OCI-LY1 (cell line): ENCODE measurements around the gene AMOT.

ENCODE experiments used
- H2AFZ ChIP-seq: fragments of 200-600 bp; sonication (generic), shearing (Covaris generic); 2 replicates; pipeline ENCODE4 v1.6.0; 2014; ENCODE audit warnings: antibody characterized with exemption, mild to moderate bottlenecking, low read length
- H3F3A ChIP-seq: fragments of 200-600 bp; sonication (generic), shearing (Covaris generic); 2 replicates; pipeline ENCODE4 v1.6.0; 2014; ENCODE audit warnings: mild to moderate bottlenecking, antibody characterized with exemption, low read length, moderate library complexity; ENCODE audit not compliant: insufficient read depth
- H3K27ac ChIP-seq: fragments of 200-600 bp; sonication (generic); 2 replicates; pipeline ENCODE4 v1.5.1; 2014; ENCODE audit warnings: low read length, mixed run types, mild to moderate bottlenecking, low read depth; ENCODE audit not compliant: poor library complexity, severe bottlenecking
- H3K27me3 ChIP-seq: fragments of 200-600 bp; sonication (generic); 2 replicates; pipeline ENCODE4 v1.6.0; 2014; ENCODE audit warnings: antibody characterized with exemption, mild to moderate bottlenecking, low read length, moderate library complexity; ENCODE audit not compliant: insufficient read depth
- H3K36me3 ChIP-seq: fragments of 200-600 bp; sonication (generic); 2 replicates; pipeline ENCODE4 v1.6.1; 2014; ENCODE audit warnings: mild to moderate bottlenecking, antibody characterized with exemption, low read length, moderate library complexity, mixed read lengths; ENCODE audit not compliant: insufficient read depth
- H3K4me1 ChIP-seq: fragments of 200-600 bp; sonication (generic); 2 replicates; pipeline ENCODE4 v1.5.1; 2014; ENCODE audit warnings: mild to moderate bottlenecking, low read length, moderate library complexity; ENCODE audit not compliant: insufficient read depth, severe bottlenecking
- H3K4me2 ChIP-seq: fragments of 200-600 bp; sonication (generic), shearing (Covaris generic); 2 replicates; pipeline ENCODE4 v1.6.1; 2014; ENCODE audit warnings: low read length
- H3K4me3 ChIP-seq: fragments of 200-600 bp; sonication (generic); 2 replicates; pipeline ENCODE4 v1.5.1; 2014; ENCODE audit warnings: low read length, low read depth, mild to moderate bottlenecking, mixed read lengths; ENCODE audit not compliant: poor library complexity, severe bottlenecking
- H3K79me2 ChIP-seq: fragments of 200-600 bp; shearing (Covaris generic); 2 replicates; pipeline ENCODE4 v1.6.1; 2016; ENCODE audit warnings: mixed run types, low read length, mixed read lengths; ENCODE audit not compliant: insufficient read depth
- H3K9ac ChIP-seq: fragments of 200-600 bp; sonication (generic), shearing (Covaris generic); 2 replicates; pipeline ENCODE4 v1.6.1; 2014; ENCODE audit warnings: mild to moderate bottlenecking, low read length, mixed read lengths
- H3K9me2 ChIP-seq: fragments of 200-600 bp; sonication (generic), shearing (Covaris generic); 2 replicates; pipeline ENCODE4 v1.6.1; 2014; ENCODE audit warnings: low read depth, mild to moderate bottlenecking, low read length, mixed read lengths
- H3K9me3 ChIP-seq: fragments of 200-600 bp; shearing (Covaris generic); 2 replicates; pipeline ENCODE4 v1.6.1; 2014; ENCODE audit warnings: low read length, mixed read lengths
- H4K20me1 ChIP-seq: fragments of 200-600 bp; sonication (generic), shearing (Covaris generic); 2 replicates; pipeline ENCODE4 v1.6.0; 2016; ENCODE audit warnings: mild to moderate bottlenecking, low read length; ENCODE audit not compliant: insufficient read depth
- EZH2 ChIP-seq: fragments of 200-600 bp; sonication (generic), shearing (Covaris generic); IDR thresholded peaks from 2 replicates; pipeline ENCODE4 v1.8.0; 2017; ENCODE audit warnings: borderline replicate concordance, mixed run types, mild to moderate bottlenecking, antibody characterized with exemption, low read length, moderate library complexity, mixed read lengths
- TF ChIP-seq, protein P1 (sequence below): fragments of 200-600 bp; sonication (generic), shearing (Covaris generic); IDR thresholded peaks from 2 replicates; pipeline ENCODE4 v1.5.1; 2017; ENCODE audit warnings: mild to moderate bottlenecking, antibody characterized with exemption, low read length, moderate library complexity, mixed read lengths

The AMOT gene

DNA sequence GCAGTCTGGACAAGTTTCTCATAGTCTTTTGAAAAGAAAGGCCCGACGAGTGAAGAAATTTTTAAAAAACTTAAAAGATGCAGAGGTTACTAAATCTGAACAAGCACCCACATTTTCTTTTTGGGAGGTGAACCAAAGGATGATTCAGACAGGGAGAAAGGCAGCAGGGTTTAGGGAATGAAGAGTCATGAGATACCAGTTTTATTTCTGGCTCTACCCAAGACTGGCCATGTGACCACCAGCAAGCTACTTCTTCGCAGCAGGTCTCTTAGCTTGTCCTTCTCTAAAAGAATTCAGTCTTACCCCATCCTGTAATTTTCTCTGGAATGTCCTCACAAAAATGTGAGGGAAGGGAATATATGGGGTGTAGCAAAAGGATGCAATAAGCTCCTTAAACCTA, 37.6 kb downstream of the AMOT start:
- no peaks in the 10 kb centered on the region for H3K9me3 ChIP-seq
- H3K4me3 ChIP-seq: no peak overlapping the region
- no peaks in the 10 kb centered on the region for H3K36me3 ChIP-seq
- no peak overlapping the region for H3K4me2 ChIP-seq
- no peak for TF ChIP-seq EZH2
- TF ChIP-seq, protein P1, sequence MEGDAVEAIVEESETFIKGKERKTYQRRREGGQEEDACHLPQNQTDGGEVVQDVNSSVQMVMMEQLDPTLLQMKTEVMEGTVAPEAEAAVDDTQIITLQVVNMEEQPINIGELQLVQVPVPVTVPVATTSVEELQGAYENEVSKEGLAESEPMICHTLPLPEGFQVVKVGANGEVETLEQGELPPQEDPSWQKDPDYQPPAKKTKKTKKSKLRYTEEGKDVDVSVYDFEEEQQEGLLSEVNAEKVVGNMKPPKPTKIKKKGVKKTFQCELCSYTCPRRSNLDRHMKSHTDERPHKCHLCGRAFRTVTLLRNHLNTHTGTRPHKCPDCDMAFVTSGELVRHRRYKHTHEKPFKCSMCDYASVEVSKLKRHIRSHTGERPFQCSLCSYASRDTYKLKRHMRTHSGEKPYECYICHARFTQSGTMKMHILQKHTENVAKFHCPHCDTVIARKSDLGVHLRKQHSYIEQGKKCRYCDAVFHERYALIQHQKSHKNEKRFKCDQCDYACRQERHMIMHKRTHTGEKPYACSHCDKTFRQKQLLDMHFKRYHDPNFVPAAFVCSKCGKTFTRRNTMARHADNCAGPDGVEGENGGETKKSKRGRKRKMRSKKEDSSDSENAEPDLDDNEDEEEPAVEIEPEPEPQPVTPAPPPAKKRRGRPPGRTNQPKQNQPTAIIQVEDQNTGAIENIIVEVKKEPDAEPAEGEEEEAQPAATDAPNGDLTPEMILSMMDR: no peak
- no peaks in the 10 kb centered on the region for H3K79me2 ChIP-seq
- H3K27me3 ChIP-seq: no peaks in the 10 kb centered on the region
- H3K4me1 ChIP-seq: no peaks in the 10 kb centered on the region
- no peak overlapping the region for H3K9ac ChIP-seq
- H3K9me2 ChIP-seq: no peaks in the 10 kb centered on the region
- no peak overlapping the region for H3K27ac ChIP-seq
- no peak overlapping the region for H2AFZ ChIP-seq
- H4K20me1 ChIP-seq: no peaks in the 10 kb centered on the region
- no peaks in the 10 kb centered on the region for H3F3A ChIP-seq

DNA sequence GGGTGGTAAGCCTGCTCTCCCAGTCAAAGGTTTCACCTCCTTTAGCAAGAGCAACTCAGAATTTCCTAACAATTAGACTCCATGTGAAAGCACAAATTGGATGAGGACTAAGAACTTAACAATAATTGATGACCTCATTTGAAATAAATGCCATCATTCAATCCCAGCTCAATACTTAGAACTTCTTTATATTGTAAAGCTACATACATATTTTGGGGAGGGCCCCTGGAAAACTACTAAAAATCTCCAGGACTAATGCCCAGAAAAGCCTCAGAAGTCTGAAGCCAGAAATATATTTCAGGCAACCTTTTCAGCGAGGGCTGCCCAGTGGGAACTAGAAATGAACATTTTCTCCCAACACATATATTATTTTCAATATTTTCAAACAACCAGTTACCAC, 38.1 kb downstream of the AMOT start:
- no peak overlapping the region for H3K4me3 ChIP-seq
- H3F3A ChIP-seq: no peaks in the 10 kb centered on the region
- H3K9ac ChIP-seq: no peak overlapping the region
- no peak for TF ChIP-seq EZH2
- TF ChIP-seq, protein P1: no peak
- no peaks in the 10 kb centered on the region for H3K9me2 ChIP-seq
- H3K4me2 ChIP-seq: no peak overlapping the region
- no peaks in the 10 kb centered on the region for H3K4me1 ChIP-seq
- H3K9me3 ChIP-seq: no peaks in the 10 kb centered on the region
- no peak overlapping the region for H2AFZ ChIP-seq
- no peak overlapping the region for H3K27ac ChIP-seq
- no peaks in the 10 kb centered on the region for H3K79me2 ChIP-seq
- no peaks in the 10 kb centered on the region for H3K36me3 ChIP-seq
- no peaks in the 10 kb centered on the region for H4K20me1 ChIP-seq
- no peaks in the 10 kb centered on the region for H3K27me3 ChIP-seq

DNA sequence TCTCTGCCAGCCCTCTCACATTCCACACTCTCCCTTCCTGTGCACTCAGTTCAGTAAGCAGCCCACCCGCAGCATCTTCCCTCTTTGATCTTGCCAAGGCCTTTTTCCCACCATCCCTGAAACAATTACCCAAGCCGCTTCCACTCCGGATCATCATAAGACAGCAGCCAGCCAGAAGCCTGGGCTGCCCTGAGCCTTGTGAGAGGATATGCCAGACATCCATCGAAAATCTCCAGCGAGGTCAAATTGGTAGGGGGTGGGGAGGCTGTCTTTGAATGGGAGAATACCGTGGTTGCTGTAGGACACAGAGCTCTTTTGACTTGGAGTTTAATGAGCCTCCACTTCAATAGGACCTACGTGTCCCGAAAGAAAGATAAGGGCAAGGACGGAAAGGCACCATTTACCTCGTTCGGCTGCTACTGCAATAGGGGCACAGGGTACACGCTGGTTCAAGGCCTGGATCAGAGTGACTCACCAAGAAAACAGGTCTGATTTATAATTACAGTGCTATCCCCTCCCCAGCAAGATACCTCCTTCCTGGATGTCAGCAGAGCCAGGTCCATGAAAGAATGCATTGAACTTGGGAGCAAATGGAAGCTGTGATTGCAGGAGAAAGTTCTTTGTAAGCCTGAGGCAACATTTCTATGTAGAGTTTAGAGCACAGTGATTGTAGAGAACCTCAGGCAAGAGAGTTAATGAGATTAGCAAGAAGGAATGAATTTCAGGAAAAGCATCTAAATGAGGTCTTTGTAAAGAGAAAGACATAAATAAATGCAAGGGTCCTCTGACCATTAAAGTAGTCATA, 39.5 kb downstream of the AMOT start:
- Histone ChIP-seq H4K20me1 (no peaks in the 10 kb centered on the region), H3K9me3 (no peaks in the 10 kb centered on the region), H3K27ac (no peak overlapping the region), H3K36me3 (no peaks in the 10 kb centered on the region), H3K27me3 (no peaks in the 10 kb centered on the region), H2AFZ (no peak overlapping the region), H3F3A (no peaks in the 10 kb centered on the region), H3K9me2 (no peaks in the 10 kb centered on the region), H3K4me3 (no peak overlapping the region), H3K79me2 (no peaks in the 10 kb centered on the region), H3K4me1 (no peaks in the 10 kb centered on the region), H3K9ac (no peak overlapping the region), H3K4me2 (no peak overlapping the region)
- TF ChIP-seq EZH2: no peak
- TF ChIP-seq, protein P1: no peak
